ENCODE data around the gene GPR12.
A peak's percentile ranks its signal among the peaks of the same experiment; 100 is the strongest.

The GPR12 gene, protein sequence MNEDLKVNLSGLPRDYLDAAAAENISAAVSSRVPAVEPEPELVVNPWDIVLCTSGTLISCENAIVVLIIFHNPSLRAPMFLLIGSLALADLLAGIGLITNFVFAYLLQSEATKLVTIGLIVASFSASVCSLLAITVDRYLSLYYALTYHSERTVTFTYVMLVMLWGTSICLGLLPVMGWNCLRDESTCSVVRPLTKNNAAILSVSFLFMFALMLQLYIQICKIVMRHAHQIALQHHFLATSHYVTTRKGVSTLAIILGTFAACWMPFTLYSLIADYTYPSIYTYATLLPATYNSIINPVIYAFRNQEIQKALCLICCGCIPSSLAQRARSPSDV

DNA sequence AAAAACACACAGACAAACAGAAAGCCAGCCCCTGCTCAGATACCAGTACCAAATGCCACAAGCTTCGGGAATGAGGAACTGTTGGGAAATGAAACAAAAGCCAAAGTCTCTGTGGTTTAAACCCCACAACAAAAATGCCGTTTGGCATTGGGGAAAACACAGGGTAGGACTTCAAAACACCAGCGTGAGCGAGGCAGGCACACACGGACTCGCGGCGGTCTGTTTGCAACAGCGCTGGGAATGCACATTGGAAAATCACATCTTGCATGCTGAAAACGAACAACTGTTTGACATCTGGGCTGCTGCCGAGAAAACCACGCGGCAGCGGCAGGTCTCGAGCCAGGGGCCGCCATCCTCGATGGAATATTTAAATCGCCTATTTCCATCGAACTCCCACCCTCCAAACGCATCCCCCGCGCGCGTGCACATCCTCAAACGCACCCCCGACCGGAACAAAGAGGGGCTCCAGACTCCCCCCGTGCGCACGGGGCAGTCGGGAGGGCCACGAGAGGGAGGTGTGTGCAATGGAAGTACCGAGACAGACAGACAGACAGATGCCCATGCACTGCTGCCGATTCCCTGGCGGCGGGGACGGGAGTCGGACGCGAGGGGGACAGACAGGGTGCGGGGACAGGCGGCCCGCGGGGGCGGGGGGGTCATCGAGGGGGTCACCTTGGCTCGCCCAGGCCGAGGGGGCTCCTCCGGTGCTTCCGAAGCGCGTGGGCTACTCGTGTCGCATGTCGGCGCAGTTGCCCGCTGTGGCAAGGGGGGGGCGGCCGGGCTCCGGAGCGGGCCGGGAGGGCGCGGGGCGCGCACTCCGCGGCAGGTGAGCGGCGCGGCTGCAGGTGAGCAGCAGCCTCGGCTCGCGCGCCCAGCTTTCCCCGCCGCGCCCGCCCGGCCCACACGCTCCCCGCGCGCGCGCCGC lies at the start of gene GPR12:
TSS of gene GPR12 (minus strand) at position 880 of the 925 bp plus-strand sequence. CDS start 959 bp downstream, outside the sequence.
- DNase-seq, result peak; percentile 37

DNA sequence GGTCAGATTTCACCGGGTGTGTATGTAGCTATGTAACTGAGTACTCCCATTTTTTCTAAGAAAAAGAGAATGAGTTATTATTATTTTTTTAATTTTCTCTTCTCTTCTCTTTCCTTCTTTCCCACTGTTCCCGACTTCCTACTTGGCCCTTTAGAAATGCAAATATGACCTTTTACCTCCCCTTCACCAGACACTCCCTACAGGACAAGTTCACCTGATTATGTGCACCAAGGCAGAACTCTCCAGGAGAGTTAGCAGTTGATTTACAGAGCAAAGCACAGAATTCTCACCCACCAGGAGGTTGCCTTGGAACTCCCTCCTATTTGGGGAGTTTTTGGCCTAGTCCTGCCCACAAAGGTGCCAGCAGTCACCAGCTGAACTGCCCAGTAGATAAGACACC lies 49.5 kb upstream of the GPR12 start:
- no peak for DNase-seq

DNA sequence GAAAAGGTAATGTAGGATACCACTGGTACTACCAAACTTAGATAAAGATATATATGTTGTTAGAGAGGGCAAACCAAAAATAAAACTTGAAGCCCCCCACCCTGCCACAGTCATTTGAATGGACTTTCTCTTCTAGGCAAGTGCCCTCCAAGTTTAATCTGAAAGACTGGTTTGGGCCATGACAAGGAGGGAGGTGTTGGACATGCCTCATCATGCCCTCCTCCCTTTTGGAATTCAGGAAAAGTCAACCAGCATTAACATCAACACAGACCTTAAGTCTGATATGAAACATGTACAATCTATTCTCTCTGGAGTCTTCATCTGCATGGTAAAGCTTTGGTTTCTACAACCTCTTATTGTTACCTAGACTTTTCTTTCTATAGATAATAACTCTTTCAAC lies 46.3 kb upstream of the GPR12 start:
- no peak for DNase-seq

DNA sequence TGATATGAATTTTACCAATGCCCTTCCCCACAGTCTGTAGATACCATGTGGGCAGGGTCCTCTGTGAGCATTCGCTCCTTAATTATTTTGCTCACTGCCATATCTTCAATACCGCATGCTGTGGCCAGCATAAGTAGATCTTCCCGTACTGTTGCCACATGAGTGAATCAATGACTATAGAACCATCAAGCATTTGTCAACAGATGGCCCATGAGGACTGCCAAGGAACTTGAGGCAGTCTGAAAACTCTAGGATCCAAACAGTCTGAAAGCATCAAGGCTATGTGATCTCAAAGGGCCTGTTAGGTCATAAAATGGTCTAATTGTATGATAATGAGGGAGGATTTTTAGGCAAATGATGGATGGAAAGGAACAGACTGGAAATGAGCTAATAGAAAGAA lies 27.4 kb upstream of the GPR12 start:
- no peak for DNase-seq

DNA sequence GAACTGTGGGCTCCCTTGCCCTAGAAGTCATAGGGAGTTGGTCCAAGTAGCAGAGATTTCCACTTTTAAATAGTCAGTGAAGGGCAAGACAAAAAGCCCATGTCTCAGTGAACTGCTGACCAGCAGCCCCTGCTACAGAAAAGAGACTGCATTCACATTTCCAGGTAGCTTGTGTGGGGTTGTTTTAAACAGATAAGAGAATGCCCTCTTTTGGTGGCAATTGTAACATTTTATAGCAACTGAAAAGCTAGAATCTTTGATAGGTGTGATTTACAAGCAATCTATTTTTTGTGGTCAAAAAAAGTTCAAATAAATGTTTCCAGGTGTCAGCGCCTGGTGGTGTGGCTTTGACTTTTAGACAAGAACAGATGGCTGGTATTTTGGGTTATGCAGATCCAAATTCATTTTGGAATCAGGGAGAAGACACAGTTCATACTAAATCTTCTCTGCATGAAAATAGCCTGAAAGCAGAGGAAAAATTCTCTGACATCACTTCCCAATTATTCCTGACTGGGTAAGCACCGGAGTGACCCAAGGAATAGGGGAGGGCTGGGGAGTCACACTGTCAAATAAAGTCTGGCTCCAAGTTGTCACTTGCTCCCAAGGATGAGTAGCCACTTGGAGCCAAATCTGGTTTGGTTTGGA lies 26.2 kb upstream of the GPR12 start:
- no peak for DNase-seq

DNA sequence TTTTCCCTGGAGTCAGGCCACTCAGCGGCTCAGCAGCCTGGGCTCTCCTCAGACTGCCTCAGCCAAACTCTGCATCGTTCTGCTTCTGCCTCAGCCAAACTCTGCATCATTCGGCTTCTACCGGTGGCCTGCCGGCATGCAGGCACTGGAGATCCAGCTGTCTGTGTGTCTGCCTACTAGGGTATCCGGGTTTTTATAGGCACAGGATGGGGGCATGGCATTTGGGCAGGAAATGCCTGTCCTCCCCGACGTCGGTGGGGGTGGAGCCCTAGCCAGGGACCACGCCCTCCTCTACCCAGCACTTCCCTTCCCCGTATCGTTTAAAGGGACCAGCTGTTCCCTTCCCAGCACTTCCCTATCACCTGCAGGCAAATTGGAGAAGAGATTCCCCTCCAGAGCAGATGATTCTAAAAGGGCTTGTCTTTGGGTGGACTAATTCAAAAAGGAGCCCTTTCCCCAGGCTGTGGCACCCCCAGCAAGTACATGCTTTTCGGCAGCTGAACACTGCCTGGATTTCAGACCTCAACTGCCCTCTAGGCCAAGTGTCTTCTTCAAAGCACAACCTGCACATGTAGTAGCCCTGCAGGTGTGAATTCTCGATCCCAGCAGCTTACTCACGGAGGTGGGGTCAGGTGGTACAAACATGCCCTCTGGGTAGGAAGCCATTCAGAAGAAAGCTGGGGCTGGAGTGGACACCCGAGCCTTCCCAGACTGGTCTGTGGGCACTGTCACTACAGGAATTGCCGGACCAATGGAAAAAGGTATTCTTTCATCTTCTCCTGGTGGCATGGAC lies 25.4 kb upstream of the GPR12 start:
- DNase-seq, result no peak

DNA sequence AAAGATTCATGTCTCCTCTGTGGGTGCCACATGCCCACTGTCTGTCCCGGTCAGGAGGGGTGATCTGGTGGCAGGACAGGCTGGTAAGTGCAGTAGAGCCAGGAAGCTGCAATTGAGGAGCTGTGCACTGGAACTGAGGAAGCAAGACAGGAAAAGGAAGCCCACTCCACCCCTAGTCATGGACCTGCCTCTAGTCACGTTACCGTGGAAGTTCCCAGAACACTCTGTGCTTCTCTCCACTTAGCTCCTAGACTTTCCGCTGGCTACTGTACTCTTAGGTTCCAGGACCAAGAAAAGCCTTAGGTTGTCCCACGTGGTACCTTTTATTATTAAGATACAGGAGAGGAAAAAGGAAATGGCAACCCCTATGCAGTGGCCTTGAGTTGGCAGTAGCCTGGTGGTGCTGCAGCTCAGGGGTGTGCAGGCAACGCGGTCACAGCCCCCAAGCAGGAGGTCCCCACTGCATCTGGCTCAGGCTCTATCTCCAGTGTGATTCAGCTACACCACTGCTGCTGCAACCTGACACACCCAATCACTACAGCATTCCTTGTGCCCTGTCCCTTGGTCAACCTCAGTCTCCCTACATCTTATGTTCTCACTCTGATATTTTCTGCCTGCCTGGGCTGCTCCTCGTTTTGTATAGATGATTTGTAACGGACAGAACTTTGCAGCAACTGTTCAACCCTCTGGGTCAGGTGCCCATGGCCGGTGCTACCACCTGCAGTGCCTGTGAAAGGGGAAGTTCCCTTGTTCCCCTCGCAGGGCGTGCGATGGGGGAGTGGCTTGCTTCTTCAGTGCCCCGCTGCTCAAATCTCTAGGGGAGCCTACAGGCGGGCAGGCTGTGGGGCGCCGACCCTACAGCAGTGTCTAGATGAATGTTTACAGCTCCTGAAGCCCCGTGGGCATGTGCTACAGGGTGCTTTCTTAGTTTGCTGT lies 24.4 kb upstream of the GPR12 start:
- no peak for DNase-seq

DNA sequence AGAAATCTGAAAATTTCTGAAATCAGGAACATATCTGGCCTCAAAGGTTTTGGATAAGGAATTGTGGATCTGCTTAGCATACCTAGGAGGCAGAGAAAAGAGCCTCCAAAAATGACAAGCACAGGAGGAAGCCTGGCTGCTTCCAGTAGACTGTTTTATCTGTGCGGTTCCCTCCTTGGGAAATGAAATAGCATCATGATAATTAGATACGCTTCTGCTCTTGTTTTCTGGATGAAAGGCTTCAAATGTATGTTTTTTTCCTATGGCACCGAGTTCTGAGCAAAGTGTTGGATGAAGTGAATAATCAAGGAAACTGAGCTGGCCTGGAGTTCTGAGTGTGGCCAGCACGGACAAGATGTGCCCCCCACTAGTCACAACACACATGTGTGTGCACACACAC lies 19.8 kb upstream of the GPR12 start:
- no peak for DNase-seq

DNA sequence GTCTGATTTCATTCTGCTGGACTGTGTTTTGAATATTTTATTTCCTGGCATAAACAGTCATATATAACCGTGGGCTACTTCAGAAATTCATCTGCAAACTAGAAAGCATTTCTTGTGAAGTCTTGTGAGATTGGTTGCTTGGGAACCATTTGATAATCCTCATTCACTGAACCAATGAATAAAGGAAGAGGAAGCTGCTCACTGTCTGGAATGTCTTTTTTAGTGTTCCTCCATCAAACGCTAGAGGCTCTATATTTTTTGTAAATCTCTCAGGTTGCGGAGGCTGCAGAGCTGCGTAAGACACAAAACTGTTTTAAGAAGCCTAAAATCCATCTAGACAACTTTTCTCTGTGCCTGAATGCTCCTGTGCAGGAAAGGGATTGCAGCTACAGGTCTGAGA lies 18.7 kb upstream of the GPR12 start:
- no peak for DNase-seq

DNA sequence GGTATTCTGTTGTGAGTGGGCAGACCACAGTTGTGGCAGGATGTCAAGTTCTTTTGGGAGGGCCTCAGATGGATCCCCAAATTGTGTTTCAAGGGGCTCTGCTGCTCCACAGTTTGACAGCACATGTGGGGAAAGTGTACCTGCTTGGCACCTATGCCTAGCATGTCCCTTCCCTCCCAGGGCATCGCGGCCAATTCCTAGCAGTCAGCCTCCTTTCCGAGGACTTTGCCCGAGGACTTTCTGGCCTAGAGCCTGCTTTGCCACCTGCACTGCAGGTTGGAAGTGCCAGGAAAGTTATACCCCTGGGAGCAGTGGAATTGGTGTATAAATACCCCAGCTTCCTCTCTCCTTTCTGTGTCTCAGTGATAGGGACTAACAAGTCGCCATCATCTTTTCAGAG lies 11.9 kb upstream of the GPR12 start:
- no peak for DNase-seq

DNA sequence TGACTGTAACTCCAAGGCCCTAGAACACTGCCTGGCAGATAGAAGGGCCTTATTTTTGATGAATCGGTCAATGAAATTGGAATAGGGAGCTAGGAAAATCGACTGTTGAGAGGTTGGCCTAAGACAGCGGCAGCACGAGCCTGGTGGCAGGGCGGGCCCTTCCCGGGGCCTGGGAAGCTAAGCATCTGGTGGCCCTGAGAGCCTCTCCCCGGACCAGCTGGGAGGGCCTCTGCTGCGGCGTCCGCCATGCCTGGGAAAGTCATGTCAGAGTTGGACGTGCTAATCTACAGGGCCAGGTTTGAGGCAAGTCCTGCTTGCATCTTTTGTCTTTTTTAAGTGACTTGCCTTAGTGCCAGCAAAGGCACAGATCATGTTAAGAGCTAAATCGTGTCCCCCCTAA lies 11.2 kb upstream of the GPR12 start:
- no peak for DNase-seq

DNA sequence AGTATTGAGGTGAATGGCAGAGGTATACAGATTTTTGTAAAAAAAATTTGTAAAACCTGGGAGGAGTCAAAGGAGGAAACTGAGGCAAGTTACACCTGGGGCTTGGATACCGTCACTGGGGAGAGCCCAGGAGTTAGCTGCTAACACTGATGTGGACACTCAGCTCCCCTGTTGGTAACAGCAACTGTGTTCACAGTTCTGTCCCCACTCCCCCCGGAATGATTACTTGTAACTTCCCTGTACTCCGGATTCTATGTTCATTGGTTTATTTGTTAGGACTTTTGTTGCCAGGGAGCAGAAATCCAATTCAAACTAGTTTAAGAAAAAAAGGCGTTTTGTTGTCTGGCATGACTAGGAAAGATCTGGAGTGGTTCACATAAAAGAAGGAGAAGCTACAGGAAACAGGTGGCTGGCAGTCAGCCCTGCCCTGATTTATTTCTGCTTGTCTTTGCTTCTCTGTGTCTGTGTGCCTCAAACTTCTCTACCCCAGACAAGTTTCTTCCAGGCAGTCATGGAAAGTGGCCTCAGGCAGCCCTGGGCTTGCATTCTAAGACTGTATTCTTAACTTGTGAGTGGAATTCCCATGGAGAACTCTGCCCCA lies 2.3 kb upstream of the GPR12 start:
- DNase-seq, result peak; percentile 61

DNA sequence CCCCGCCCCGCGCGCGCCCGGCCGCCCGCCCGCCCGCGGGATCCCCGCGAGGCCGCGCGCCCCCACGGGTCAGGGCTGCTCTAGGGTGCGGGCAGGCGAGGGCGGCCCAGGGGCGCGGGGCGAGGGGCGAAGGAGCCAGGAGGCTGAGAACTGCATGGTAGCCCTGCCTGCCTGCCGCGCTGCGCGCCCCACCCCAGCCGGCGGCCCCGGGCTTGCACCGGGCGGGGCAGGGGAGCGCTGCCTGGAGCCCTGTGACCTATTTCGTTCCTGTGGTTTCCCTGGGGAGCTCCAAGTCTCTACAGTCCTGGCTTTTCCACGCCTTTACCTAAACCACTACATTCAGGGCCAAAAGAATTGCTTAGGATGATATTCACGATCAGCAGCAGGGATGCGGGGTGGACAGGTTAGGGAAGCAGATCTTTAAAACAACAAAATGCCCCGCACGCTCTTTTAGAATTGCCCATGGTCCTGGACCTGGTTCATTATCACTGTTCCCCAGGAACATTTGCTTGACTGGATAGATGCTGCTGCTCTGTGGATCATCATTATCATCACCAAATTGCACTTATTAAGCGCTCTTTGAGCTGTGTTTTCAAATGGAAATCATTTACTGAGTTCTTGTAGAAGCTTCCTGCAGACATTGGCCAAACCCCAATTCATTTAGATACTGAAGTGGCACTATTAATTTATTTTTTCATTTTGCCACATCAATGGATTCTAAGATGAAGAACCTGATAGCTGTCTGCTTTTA lies 421 bp upstream of the GPR12 start:
- DNase-seq, result no peak

DNA sequence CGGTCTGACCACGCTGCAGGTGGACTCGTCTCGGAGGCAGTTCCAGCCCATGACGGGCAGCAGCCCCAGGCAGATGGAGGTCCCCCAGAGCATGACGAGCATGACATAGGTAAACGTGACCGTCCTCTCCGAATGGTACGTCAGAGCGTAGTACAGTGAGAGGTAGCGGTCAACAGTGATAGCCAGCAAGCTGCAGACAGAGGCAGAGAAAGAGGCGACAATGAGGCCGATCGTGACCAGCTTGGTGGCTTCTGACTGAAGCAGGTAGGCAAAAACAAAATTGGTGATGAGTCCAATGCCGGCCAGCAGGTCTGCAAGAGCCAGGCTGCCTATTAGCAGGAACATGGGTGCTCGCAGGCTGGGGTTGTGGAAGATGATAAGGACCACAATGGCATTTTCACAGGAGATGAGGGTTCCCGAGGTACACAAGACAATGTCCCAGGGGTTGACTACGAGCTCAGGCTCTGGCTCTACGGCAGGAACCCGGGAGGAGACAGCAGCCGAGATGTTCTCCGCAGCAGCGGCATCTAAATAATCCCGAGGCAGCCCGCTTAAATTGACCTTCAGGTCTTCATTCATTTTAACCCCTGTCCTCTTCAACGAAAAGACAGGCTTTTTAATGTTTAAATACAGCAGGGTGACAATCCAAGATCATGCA lies 1.2 kb downstream of the GPR12 start:
- no peak for DNase-seq

DNA sequence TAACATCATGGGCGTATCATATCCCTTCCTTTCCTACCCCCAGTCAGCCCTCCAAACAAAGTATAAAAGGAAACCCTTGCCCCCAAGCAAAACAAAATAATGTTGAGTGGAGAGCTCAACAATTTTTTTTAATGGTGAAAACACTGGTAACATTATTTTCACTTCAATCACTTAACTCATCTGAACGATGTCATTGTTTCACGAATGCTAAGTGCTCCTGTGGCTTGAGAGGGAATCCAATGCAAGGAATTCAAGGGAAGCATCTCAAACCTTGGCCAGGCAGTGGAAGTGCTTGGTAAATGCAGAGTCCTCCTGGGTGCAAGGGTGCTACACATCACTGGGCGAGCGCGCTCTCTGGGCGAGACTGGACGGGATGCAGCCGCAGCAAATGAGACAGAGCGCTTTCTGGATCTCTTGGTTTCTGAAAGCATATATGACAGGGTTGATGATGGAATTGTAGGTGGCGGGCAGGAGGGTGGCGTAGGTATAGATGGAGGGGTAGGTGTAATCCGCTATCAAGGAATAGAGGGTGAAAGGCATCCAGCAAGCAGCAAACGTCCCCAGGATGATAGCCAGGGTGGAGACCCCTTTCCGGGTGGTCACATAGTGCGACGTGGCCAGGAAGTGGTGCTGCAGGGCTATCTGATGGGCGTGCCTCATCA lies 2.0 kb downstream of the GPR12 start:
- no peak for DNase-seq

DNA sequence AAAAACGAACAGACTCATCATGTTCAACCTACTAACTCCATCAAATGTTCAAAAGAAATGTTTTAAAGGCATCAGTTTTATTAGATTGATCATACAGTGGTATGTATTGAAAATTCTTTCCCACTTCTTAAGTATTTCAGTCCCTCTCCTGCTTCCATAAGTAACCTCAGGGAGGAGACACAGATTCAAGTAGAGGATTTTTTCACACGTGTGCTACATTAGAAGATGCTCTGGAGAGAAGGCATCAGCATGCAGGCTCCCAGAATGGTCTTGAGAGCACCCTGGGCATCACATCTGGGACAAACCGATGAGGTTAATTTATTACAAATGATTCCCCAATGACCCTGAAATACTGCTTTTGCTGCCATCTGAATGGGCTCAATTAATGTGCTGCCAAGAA lies 3.6 kb downstream of the GPR12 start:
- DNase-seq, result no peak

DNA sequence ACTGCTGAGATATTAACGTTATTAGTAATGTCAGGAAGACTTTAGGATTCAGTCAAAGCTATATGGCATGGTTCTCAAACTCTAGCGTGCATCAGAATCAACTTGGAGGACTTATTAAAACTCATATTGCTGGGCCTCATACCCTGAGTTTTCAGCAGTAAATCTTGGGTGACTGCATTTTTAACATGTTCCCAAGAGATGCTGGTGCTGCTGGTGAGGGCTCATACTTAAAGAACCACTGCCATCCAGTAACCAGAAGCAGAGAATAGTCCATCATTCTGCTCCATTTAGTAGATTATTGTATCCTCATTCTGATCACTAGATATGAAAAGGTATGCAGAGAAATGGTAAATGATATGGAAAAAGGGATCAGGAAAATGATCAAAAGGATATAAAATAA lies 7.9 kb downstream of the GPR12 start:
- no peak for DNase-seq

DNA sequence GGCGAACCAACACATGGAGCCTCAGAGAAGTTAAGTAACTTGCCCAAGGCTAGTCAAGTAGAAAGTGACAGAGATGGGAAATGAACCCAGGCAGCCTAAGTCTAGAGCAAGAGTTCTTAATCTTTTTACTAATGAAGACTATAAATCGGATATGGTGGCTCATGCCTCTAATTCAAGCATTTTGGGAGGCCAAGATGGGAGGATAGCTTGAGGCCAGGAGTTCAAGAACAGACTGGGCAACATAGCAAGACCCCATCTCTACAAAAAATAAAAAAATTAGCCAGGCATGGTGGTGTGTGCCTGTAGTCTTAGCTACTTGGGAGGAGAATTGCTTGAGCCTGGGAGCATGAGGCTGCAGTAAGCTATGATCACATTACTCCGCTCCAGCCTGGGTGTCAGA lies 10.7 kb downstream of the GPR12 start:
- no peak for DNase-seq

DNA sequence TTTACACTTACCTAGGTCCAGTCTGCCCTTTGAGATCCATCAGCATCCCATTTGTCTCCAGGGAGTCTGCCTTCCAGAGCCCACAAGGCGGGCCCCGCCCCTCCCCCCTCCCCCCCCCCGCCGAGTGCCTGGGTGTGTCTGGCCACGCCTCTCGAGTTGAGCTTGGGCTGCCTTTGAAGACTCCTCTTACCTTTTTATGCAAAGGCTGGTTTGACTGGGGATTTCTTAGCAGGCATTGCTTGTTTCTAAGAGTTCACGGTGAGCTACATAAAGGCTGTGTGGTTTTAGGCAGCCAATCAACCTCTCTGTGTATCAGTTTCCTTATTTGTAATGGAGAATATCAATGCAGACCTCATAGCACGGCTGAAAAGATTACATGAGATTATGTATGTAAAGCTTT lies 11.3 kb downstream of the GPR12 start:
- DNase-seq, result no peak
